Measurements from ENCODE around the gene HIBCH.
A peak's percentile ranks its signal among the peaks of the same experiment; 100 is the strongest.

Gene HIBCH

GRCh38 chr2:190183539-190183938 is 136.1 kb downstream of the HIBCH start:
- TF ChIP-seq CTCF (IDR thresholded peaks at IDR 0.05; ENCODE audit: insufficient read depth, low read depth, low read length, missing control alignments) = no peak
- DNase-seq (ENCODE audit: low read depth) = no peak
- no peak overlapping the region for H3K4me3 ChIP-seq (ENCODE audit: low read length)

GRCh38 chr2:190182071-190182524 is 137.5 kb downstream of the HIBCH start:
- no peak for DNase-seq (ENCODE audit: low read depth)
- no peak for TF ChIP-seq CTCF (IDR thresholded peaks at IDR 0.05; ENCODE audit: insufficient read depth, low read depth, low read length, missing control alignments)

GRCh38 chr2:190181123-190181669 is 138.4 kb downstream of the HIBCH start:
- H3K4me3 ChIP-seq (ENCODE audit: low read length) = peak overlapping the region; percentile 50
- no peak for TF ChIP-seq CTCF (IDR thresholded peaks at IDR 0.05; ENCODE audit: insufficient read depth, low read depth, low read length, missing control alignments)
- no peak for DNase-seq (ENCODE audit: low read depth)

More at GRCh38 chr2:190182071-190182524, 137.5 kb downstream of the HIBCH start:
- H3K4me3 ChIP-seq (ENCODE audit: low read length) = no peak overlapping the region

GRCh38 chr2:190180313-190181122 is 139.1 kb downstream of the HIBCH start:
- peak; percentile 38 for DNase-seq (ENCODE audit: low read depth)
- H3K4me3 ChIP-seq (ENCODE audit: low read length) = peak overlapping the region; percentile 50
- TF ChIP-seq CTCF (IDR thresholded peaks at IDR 0.05; ENCODE audit: insufficient read depth, low read depth, low read length, missing control alignments) = peak; percentile 16

- H3K4me3 ChIP-seq (ENCODE audit: low read length) = peak overlapping the region; percentile 50
- peak; percentile 22 for DNase-seq (ENCODE audit: low read depth)
- no peak for TF ChIP-seq CTCF (IDR thresholded peaks at IDR 0.05; ENCODE audit: insufficient read depth, low read depth, low read length, missing control alignments)
Measured at GRCh38 chr2:190179754-190180312, 139.8 kb downstream of the HIBCH start.

- no peak for TF ChIP-seq CTCF (IDR thresholded peaks at IDR 0.05; ENCODE audit: insufficient read depth, low read depth, low read length, missing control alignments)
- DNase-seq (ENCODE audit: low read depth) = no peak
- H3K4me3 ChIP-seq (ENCODE audit: low read length) = no peak overlapping the region
Measured at GRCh38 chr2:190178066-190178722, 141.4 kb downstream of the HIBCH start.

Measured in epithelial cell of esophagus (primary cell).